Right cardiac atrium (tissue), 5 donors: ENCODE data around the gene THSD4. TPM values are rescaled to one million over a fixed set of nuclear protein-coding genes. Genes with fewer than 3 reads are reported as not detected.
A peak's percentile ranks its signal among the peaks of the same experiment; 100 is the strongest.

Experiments used
- ATAC-seq, 2 donors: fragments of 200-7000 bp; cut with Tn5 transposase; one replicate each; pipeline versions ENCODE4 v1.8.0 to v1.9.1; 2020; ENCODE audit warnings: moderate library complexity in 2 of 2, mild to moderate bottlenecking in 1 of 2
- DNase-seq, 3 donors: peaks; one replicate each; pipeline ENCODE4 v3.0.0-alpha.2; 2020
- H3K27ac ChIP-seq: one replicate; pipeline ENCODE4 v1.5.1; 2013; ENCODE audit warnings: mild to moderate bottlenecking, low read length, control low read depth, moderate library complexity
- H3K27me3 ChIP-seq: one replicate; pipeline ENCODE4 v1.6.1; 2013; ENCODE audit not compliant: control insufficient read depth, insufficient read depth
- H3K4me1 ChIP-seq: one replicate; pipeline ENCODE4 v1.6.1; 2013; ENCODE audit warnings: low read length; ENCODE audit not compliant: control insufficient read depth, insufficient read depth
- H3K4me3 ChIP-seq: one replicate; pipeline ENCODE4 v1.5.1; 2013; ENCODE audit warnings: low read length, control low read depth
- H3K9me3 ChIP-seq: one replicate; pipeline ENCODE4 v1.6.1; 2013; ENCODE audit warnings: low read length; ENCODE audit not compliant: control insufficient read depth
- WGBS: extraction: QIAGEN DNeasy Blood & Tissue Kit; methylation state at CpG from one replicate; pipeline ENCODE4 v1.1.7; 2013; 5-methylcytosine and 5-hydroxymethylcytosine counted together
- intact Hi-C, 4 donors: fragments of 100-400 bp; cut with DNase I; formaldehyde crosslinking; loops; one replicate each; pipeline versions ENCODE4 v1.11.0 to v1.14.0; 2022 to 2023
- polyA plus RNA-seq: library from polyadenylated mRNA; stranded (reverse); fragments of 200-250 nt; gene quantifications from one replicate; pipeline ENCODE4 v1.2.3, GENCODE V29; 2013
- total RNA-seq, 4 donors: library from RNA; stranded (reverse); fragmentation: NEBNext Ultra II Directional; extraction: Animal tissue kit (Norgen Biotek cat#: 25700); gene quantifications; one replicate each; pipeline ENCODE4 v1.2.1, GENCODE V29; 2021
- donor health status: healthy with polysubstance abuse.
- donor health status: DM: no; HTN: yes; CAD: no.
- donor health status: DM: no; HTN: no; CAD: no.
- donor health status: DM: no; HTN: yes; CAD: no; lungs with severe emphysema.
- donor health status: DM: yes; HTN: yes; CAD: no.

The THSD4 gene
- total and polyA plus RNA-seq, 5 donors, result 40.5 to 93.8 (median 67.3) TPM

DNA sequence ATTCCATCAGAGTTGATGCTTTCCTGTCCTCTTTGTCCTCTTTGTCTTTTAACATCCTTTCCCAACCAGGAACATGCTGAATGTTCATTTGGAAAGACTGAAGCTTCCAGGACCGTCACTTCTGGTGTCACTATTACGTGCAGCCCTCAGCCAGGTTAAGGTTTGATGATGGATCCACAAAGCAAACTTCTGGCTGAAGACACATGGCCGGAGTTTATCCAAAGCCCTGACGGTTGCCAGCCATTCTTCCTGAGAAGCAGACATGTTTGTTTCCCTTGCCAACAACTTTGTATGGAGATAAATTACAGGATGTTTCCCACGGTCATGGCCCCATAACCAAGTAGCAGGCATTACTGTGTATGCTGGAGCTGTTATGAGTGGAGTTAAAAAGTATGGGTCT is 236.9 kb downstream of the THSD4 start:
- DNase-seq (no peak), ATAC-seq (no peak)
- H3K27ac ChIP-seq, result no peak overlapping the region
- 52% methylated on average over 5 of the region's 5 CpGs for WGBS
- H3K4me3 ChIP-seq, result no peak overlapping the region
- H3K4me1 ChIP-seq, result peaks cover 5% of the 10 kb centered on the region
- intact Hi-C loops, result no loop called here
- no peaks in the 10 kb centered on the region for H3K27me3 ChIP-seq
- no peaks in the 10 kb centered on the region for H3K9me3 ChIP-seq

DNA sequence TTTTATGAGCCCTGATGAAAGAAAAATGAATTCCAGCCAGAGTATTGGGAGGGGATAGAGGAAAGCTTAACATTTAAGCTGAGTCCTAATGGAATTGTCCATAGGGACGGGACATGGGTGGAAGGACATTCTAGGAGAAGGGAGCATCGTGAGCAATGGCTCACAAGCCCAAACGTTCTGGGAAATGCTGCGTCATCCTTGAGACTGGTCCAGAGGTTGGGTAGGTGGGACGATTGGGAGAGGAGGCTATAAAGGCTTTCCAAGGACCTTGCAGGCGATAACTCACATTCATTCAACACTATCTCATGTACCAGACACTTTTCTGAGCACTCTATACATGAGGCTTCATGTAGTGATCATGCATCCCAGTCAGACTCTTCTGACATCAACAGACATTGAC is 237.5 kb downstream of the THSD4 start:
- ATAC-seq, result no peak

DNA sequence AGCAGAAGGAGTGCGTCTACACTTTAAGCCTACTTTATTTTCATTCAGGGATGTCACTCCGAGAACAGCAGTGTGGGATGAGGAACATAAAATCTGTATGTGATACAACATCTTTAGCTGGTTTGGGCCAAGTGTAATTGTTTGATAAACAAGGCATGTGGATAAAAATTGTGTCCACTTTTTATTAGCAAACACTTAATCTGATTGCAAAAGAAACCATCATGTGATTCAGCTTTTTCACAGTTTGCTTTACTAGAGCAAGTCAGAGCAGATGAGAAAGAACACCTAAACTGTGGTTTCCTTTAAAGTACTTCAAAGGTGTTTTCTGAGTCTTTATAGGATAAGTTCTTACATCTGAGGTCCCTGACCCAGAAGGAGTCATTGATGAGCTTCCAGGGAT is 237.9 kb downstream of the THSD4 start:
- Histone ChIP-seq H3K4me1 (peaks cover 5% of the 10 kb centered on the region), H3K4me3 (no peak overlapping the region), H3K27me3 (no peaks in the 10 kb centered on the region), H3K9me3 (no peaks in the 10 kb centered on the region), H3K27ac (no peak overlapping the region)
- intact Hi-C loops, result no loop called here
- DNase-seq (no peak), ATAC-seq (no peak)
- 94% methylated on average over 2 of the region's 2 CpGs for WGBS

More for the DNA sequence above, 237.5 kb downstream of the THSD4 start:
- no peak for DNase-seq
- Histone ChIP-seq H3K9me3 (no peaks in the 10 kb centered on the region), H3K27ac (no peak overlapping the region), H3K4me3 (no peak overlapping the region), H3K27me3 (no peaks in the 10 kb centered on the region), H3K4me1 (peaks cover 5% of the 10 kb centered on the region)
- intact Hi-C loops, result no loop called here
- WGBS, result 63% methylated on average over 6 of the region's 6 CpGs

DNA sequence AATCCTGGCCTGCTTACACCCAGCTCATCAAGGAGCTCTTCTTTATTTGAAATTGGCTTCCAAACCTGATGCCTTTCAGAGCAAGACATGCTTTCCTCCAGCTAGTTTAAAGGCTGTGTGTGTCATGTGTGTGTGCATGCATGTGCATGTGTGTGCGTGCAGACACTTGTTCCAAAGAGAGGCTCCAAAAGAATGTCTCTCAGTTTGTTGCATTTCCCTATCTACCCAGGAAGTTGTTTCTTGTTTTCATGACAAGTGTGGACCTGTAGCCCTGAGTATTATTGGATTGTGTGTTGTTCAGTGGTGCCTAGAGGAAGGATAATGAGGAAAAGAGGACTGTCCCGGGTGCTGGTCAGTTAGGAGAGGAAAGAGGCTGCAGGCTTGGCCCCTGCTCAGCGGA is 240.0 kb downstream of the THSD4 start:
- ATAC-seq (no peak), DNase-seq (no peak)
- intact Hi-C loops, result no loop called here
- WGBS, result 94% methylated on average over 3 of the region's 3 CpGs
- H3K27ac ChIP-seq, result no peak overlapping the region
- no peak overlapping the region for H3K4me3 ChIP-seq
- no peaks in the 10 kb centered on the region for H3K9me3 ChIP-seq
- no peaks in the 10 kb centered on the region for H3K27me3 ChIP-seq
- H3K4me1 ChIP-seq, result peaks cover 8% of the 10 kb centered on the region

DNA sequence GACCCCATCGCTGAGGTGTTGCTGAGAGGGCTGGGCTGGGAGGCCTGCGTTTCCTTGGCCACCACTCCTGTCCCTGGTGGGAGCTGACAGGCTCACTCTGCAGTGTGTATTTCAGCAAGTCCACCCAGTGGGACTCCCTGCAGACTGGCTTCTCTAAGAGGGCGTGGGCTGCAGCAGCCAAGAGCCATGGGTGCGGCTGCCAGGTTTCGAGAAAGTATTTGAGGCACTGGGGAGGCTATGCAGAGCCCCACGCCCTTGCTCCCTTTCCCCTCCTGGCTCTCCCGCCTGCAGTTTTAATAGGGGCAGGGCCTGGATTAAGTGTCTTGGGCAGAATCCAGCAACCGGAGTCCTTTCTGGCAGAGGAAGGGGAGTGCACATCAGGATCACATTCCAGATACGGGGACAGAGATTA is 242.1 kb downstream of the THSD4 start:
- no peaks in the 10 kb centered on the region for H3K9me3 ChIP-seq
- H3K4me1 ChIP-seq, result peaks cover 8% of the 10 kb centered on the region
- H3K4me3 ChIP-seq, result no peak overlapping the region
- H3K27ac ChIP-seq, result peak overlapping the region; percentile 18
- DNase-seq (peak; percentile 54 to 84 (median 80)), ATAC-seq (peak; percentile 82 to 83)
- no peaks in the 10 kb centered on the region for H3K27me3 ChIP-seq
- WGBS, result 13% methylated on average over 9 of the region's 9 CpGs
- intact Hi-C loops, result no loop called here

DNA sequence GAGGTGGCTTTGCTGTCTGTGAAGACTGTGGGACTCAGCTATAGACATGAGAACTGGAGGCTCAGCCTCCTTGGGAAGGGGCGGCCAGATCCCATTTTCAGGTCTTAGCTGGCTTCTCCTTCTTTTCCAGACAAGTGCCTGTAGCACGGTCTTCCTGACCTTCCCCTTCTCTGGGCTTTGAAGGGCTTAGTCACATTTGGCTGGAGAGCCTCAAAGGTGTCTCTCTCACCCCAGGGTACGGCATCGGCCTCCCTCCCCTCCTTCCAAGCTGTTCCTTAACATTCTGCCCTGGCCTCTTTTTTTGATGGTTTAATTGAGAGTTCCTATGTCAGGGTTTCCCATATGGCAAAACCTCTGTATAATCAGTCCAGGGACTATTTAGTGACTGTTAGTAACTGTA is 242.7 kb downstream of the THSD4 start:
- peaks cover 8% of the 10 kb centered on the region for H3K4me1 ChIP-seq
- H3K27ac ChIP-seq, result peak overlapping the region; percentile 38
- no peaks in the 10 kb centered on the region for H3K9me3 ChIP-seq
- DNase-seq, result no peak
- intact Hi-C loops, result no loop called here
- ATAC-seq, result peak; percentile 7 to 26
- H3K4me3 ChIP-seq, result no peak overlapping the region
- H3K27me3 ChIP-seq, result no peaks in the 10 kb centered on the region
- WGBS, result 76% methylated on average over 4 of the region's 4 CpGs

DNA sequence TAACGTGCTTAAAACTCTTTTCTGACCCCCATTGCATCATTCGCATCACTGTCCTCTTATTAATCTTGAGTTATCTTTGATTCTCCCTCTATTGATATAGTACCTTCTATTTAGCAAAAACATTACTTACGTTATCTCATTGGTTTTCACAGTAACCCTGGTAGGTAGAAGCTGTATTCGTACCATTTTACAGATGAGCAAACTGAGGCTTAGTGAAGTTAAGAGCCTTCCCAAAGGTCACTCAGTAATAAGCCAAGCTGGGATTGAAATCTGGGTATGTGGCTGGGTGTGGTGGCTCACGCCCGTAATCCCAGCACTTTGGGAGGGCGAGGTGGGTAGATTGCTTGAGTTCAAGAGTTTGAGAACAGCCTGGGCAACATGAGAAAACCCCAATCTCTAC is 244.0 kb downstream of the THSD4 start:
- DNase-seq (no peak), ATAC-seq (no peak)
- Histone ChIP-seq H3K4me1 (peaks cover 8% of the 10 kb centered on the region), H3K27me3 (no peaks in the 10 kb centered on the region), H3K9me3 (no peaks in the 10 kb centered on the region), H3K4me3 (no peak overlapping the region), H3K27ac (no peak overlapping the region)
- intact Hi-C loops, result no loop called here
- 79% methylated on average over 7 of the region's 7 CpGs for WGBS

DNA sequence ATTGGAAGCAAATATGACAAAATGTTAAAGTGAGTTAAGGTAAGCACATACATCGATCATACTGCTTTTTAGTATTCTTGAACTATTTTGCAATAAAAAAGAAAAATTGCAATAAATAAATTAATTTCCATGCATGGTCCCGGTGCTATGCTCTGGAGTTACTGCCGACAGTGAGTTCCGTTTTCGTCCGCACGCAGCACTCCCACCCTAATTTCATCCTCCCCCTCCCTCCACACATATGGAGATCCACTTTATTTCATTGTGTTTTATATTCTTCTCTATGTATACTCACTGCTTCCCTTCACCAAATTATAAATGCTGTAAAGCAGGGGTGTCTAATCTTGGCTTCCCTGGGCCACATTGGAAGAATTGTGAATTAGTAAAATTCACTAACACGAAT is 247.3 kb downstream of the THSD4 start:
- Histone ChIP-seq H3K4me1 (peaks cover 3% of the 10 kb centered on the region), H3K9me3 (no peaks in the 10 kb centered on the region), H3K27ac (no peak overlapping the region), H3K4me3 (no peak overlapping the region), H3K27me3 (no peaks in the 10 kb centered on the region)
- ATAC-seq (no peak), DNase-seq (no peak)
- intact Hi-C loops, result no loop called here
- 84% methylated on average over 8 of the region's 8 CpGs for WGBS

DNA sequence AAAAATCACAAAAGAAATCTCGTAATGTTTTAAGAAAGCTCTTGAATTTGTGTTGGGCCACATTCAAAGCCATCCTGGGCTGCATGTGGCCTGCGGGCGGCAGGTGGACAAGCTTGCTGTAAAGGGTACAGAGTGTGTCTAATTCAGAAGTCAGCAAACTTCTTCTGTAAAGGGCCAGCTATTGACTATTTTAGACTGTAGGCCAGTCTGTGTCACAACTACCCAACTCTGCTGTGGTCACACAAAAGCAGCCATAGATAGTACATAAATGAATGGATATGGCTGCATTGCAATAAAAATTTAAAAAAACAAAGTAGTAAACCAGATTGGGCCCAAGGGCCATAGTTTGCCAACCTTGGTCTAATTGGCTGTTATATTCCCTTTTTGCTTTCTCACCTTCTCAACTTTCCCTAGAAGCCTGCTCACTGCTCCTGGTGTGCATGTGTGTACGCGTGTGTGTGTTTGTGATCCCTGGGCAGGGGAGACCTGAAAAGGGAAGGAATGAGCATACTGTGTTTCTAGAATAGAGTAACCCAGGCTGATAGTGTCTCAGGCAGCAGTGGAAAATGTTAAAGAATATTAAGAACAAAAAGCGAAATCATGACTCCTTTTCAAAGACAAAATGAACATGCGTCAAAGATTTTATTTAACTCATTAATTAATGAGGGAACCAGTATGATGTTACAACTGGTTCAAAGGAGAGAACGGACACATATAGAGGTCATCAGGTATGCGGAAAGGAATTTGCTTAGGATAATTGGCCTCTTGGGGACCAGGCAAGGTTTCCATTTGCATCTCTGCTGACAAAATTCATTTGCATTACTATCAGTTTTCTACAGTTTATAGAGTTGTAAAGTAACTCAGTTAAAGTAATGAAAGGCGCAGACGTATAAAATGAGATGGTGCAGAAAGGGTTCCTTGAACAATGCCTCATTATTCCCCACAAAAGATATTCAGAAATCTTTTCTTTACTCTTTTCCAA is 248.0 kb downstream of the THSD4 start:
- 92% methylated on average over 11 of the region's 11 CpGs for WGBS
- ATAC-seq (no peak), DNase-seq (no peak)
- Histone ChIP-seq H3K4me1 (peaks cover 3% of the 10 kb centered on the region), H3K4me3 (no peak overlapping the region), H3K27me3 (no peaks in the 10 kb centered on the region), H3K9me3 (no peaks in the 10 kb centered on the region), H3K27ac (no peak overlapping the region)
- intact Hi-C loops, result no loop called here

DNA sequence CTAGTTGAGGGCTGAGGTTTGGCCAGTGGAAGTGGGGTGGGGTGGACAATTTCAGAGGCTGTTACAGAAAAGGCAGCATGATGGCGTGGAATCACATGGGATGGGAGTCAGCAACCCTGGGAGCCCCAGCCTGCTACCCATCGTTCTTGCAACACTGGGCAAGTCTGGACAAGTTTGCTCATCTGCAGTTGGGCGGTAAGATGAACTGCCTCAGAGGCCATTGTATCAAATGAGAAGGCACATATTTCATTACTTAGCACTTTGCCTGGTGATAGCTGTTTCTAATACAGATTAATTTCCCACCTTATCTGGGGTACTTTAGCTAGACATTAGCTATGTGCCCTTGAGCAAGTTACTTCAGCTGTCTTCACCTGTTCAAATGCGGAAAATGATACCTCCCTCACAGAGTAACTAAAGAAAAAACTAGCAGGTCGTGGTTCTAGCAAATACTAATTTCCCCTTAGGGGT is 248.9 kb downstream of the THSD4 start:
- Histone ChIP-seq H3K4me1 (no peaks in the 10 kb centered on the region), H3K9me3 (no peaks in the 10 kb centered on the region), H3K4me3 (no peak overlapping the region), H3K27ac (no peak overlapping the region), H3K27me3 (no peaks in the 10 kb centered on the region)
- WGBS, result 87% methylated on average over 5 of the region's 5 CpGs
- no peak for DNase-seq
- ATAC-seq, result no peak
- intact Hi-C loops, result no loop called here

DNA sequence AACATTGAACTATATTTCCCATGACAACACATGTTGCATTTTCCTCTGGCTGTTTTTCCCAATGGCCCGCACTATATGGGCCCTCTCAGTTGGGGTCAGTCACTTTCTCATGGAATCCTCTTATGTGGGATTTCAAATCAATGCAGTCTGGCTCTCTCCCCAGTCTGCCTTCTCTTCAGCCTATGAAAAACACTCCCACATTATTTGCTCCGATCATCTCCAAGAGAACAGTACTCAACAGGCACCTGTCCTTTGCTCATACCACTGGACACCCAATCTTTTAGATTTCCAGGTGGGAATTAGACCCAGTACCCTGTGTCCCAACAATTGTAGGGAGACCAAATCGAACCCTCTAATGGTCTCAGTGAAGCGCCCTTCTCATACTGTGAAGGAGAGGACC is 251.3 kb downstream of the THSD4 start:
- Histone ChIP-seq H3K27ac (no peak overlapping the region), H3K9me3 (no peaks in the 10 kb centered on the region), H3K27me3 (no peaks in the 10 kb centered on the region), H3K4me3 (no peak overlapping the region), H3K4me1 (no peaks in the 10 kb centered on the region)
- intact Hi-C loops, result no loop called here
- no peak for DNase-seq
- ATAC-seq, result no peak
- WGBS, result 88% methylated on average over 4 of the region's 4 CpGs
